Breast epithelium (tissue), 4 donors: ENCODE measurements around the gene ATP6V1B1. TPM values are rescaled to one million over a fixed set of nuclear protein-coding genes. Genes with fewer than 3 reads are reported as not detected.

ENCODE experiments used
- DNase-seq, 2 donors: peaks; one replicate each; pipeline ENCODE4 v3.0.0-alpha.2; 2019; ENCODE audit warnings: low spot score in 2 of 2
- H3K27ac ChIP-seq, 2 donors: fragments of 200-600 bp; sonication (generic) in 1 of 2; one replicate each; pipeline ENCODE4 v1.5.1; 2016 to 2019; ENCODE audit warnings: mild to moderate bottlenecking in 1 of 2
- H3K27me3 ChIP-seq, 2 donors: fragments of 200-600 bp; sonication (generic) in 1 of 2; one replicate each; pipeline versions ENCODE4 v1.5.1 to v1.6.0; 2017 to 2019; ENCODE audit warnings: control low read depth in 1 of 2, mild to moderate bottlenecking in 1 of 2
- H3K36me3 ChIP-seq: fragments of 200-600 bp; one replicate; pipeline ENCODE4 v1.5.1; 2019
- H3K4me1 ChIP-seq, 2 donors: fragments of 200-600 bp; sonication (generic); one replicate each; pipeline ENCODE4 v1.5.1; 2016 to 2019; ENCODE audit warnings: control low read depth in 1 of 2
- H3K4me3 ChIP-seq, 3 donors: fragments of 200-600 bp; sonication (generic); 1 replicate in 2 of 3; 2 replicates in 1 of 3; pipeline ENCODE4 v1.5.1; 2016 to 2019; ENCODE audit warnings: mild to moderate bottlenecking in 3 of 3, moderate library complexity in 2 of 3
- H3K9me3 ChIP-seq, 2 donors: fragments of 200-600 bp; sonication (generic) in 1 of 2; one replicate each; pipeline ENCODE4 v1.5.1; 2016 to 2019; ENCODE audit warnings: control low read depth in 1 of 2
- POLR2A ChIP-seq: fragments of 450-650 bp; IDR thresholded peaks from one replicate; pipeline ENCODE4 v1.6.1; 2016; ENCODE audit warnings: antibody characterized with exemption, mild to moderate bottlenecking, moderate library complexity
- POLR2AphosphoS5 ChIP-seq, 3 donors: sonication (generic); formaldehyde crosslinking; IDR thresholded peaks; one replicate each; pipeline ENCODE4 v1.6.1; 2017; ENCODE audit warnings: antibody characterized with exemption in 3 of 3
- intact Hi-C: fragments of 100-400 bp; cut with DNase I; formaldehyde crosslinking; loops from one replicate; pipeline ENCODE4 v1.15.1; 2023; ENCODE audit warnings: low total_unique reads
- total RNA-seq, 3 donors: library from RNA; depleted of rRNA; stranded (reverse); fragments of >200 nt; gene quantifications; one replicate each; pipeline ENCODE4 v1.1.0, GENCODE V29; 2016
- TF ChIP-seq, protein P1 (sequence below), 3 donors: fragments of 450-650 bp; IDR thresholded peaks; one replicate each; pipeline ENCODE4 v1.5.1; 2016 to 2017; ENCODE audit warnings: antibody characterized with exemption in 3 of 3, mild to moderate bottlenecking in 3 of 3, moderate library complexity in 3 of 3

ATP6V1B1 gene
- total RNA-seq, 3 donors from 2014 or later: 1.8 to 38.2 (median 4.6) TPM

DNA sequence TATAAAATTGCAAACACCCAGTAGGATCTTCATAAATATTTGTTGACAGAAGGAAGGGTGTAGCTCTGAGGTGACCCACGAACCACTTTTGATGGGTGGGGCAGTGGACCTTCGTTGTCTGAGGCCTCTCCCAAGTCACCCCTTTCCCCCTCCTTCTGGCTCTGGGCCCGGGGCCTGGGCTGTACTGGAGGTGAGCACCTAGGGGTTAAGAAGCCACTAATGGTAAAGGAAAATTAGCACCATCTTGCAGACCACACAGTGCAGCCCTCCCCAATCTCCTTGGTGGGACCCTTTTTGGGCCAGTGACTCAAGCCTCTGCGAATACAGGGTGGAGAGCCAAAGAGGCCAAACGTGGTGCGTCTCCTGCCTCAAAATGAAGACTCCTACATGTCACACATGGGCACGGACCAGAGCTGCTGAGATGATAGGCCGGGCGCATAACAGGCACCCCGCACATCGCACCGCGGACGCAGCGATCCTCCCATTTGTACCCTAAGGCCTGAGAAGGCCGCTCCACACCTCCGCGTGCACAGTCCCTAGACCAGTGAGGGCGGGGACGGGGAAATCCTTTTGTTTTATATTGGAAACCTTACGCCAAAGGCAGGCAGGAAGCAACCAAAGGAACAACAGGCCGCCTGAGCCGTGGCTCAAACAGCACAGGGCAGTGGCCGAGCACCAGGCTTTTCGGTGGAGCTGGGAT lies 31.9 kb upstream of the ATP6V1B1 start:
- no peaks in the 10 kb centered on the region for H3K4me1 ChIP-seq
- no peaks in the 10 kb centered on the region for H3K36me3 ChIP-seq
- DNase-seq: no peak
- intact Hi-C loops: no loop called here
- no peaks in the 10 kb centered on the region for H3K9me3 ChIP-seq
- H3K27ac ChIP-seq: no peak overlapping the region
- H3K27me3 ChIP-seq: peaks cover 0 to 22% of the 10 kb centered on the region in 2 donors
- no peak overlapping the region for H3K4me3 ChIP-seq
- TF ChIP-seq POLR2A (no peak), POLR2AphosphoS5 (IDR thresholded peaks at IDR 0.05) (no peak)
- TF ChIP-seq, protein P1, sequence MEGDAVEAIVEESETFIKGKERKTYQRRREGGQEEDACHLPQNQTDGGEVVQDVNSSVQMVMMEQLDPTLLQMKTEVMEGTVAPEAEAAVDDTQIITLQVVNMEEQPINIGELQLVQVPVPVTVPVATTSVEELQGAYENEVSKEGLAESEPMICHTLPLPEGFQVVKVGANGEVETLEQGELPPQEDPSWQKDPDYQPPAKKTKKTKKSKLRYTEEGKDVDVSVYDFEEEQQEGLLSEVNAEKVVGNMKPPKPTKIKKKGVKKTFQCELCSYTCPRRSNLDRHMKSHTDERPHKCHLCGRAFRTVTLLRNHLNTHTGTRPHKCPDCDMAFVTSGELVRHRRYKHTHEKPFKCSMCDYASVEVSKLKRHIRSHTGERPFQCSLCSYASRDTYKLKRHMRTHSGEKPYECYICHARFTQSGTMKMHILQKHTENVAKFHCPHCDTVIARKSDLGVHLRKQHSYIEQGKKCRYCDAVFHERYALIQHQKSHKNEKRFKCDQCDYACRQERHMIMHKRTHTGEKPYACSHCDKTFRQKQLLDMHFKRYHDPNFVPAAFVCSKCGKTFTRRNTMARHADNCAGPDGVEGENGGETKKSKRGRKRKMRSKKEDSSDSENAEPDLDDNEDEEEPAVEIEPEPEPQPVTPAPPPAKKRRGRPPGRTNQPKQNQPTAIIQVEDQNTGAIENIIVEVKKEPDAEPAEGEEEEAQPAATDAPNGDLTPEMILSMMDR (IDR thresholded peaks at IDR 0.05): no peak

DNA sequence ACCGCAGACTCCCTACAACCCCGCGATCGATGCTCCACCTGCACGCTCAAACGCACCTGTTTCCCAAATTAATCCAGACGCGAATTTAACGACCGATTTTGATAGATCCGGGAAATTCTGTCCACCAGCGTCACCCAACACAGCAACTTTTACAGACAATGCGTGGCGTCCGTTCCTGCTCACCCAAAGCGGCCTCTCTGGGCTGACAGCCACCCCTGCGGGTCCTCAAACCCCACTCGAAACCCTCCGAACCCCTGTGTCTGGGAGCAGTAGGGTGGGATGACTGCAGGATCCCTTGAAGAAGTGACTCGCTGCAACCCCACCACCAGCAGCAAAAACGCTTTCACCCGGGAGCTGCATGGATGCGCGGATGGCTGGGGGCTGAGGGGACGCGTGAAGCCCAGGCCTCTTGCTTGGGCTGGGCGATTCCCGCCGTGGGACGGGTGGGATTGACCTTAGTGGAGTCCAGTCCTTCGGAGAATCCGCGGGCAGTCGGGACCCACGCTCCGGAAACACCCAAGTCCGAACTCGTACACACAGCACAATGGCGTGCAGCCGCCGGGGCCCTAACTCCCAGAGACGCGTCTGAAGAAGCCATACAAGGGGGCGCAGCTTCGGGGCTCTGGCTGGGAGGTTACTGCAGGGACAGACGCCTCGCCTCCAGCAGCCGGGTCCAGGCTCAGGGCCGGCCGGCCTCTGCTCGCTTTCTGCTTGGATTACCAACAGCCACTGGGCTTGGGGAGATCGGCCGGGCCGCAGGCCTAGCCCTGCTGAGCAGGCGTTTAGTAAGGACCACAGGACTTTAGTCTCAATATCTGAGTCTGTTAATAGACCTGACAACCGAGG lies 31.1 kb upstream of the ATP6V1B1 start:
- DNase-seq: no peak
- Histone ChIP-seq H3K4me3 (no peak overlapping the region), H3K27me3 (peaks cover 0 to 18% of the 10 kb centered on the region in 2 donors), H3K36me3 (no peaks in the 10 kb centered on the region), H3K9me3 (no peaks in the 10 kb centered on the region), H3K4me1 (no peaks in the 10 kb centered on the region), H3K27ac (no peak overlapping the region)
- intact Hi-C loops: no loop called here
- TF ChIP-seq POLR2AphosphoS5 (IDR thresholded peaks at IDR 0.05) (no peak), POLR2A (no peak)
- TF ChIP-seq, protein P1 (IDR thresholded peaks at IDR 0.05): no peak

DNA sequence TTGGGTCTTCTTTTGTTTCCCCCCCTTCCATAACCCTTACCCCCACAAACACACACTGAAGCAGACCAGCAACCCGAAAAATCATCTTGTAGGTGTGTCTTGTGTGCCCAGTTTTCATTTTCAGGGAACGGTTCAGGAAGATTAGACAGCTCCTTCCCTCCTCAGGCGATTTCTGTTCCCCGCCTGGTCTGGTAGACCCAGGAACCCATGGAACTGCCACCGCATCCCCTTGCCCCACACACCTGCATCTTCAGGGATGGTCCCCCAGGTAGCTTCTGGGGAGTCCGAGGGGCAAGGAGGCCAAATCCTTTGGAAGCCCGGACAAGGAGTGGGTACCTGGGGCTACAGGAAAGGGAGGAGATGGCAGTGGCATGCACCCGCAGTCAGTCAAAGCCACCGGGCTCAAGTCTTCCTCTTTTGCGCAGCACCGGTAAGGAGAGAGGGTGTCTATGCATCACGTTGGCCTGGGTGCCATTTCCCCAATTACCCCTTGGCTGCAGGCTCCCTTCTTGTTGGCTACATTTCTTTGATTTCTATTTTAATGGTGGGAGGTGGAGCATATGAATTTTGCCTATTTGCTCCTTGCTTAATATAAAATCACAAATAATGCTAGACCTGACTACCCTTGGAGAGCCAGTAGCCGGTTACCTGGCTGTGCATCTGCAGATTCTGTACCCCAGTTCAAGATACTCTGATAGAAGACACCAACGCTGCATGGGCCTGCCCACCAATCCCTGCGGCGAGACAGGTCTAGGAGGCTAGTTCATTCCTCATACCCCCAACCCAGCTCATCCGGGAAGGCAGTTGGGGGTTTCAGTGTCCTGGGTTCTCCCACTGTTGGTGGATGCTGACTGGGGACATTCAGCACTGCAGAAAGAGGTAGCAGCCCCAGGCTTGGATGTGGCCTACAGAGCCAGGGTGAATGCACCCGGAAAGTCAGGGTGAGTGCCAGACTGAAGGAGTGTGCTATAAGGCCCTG lies 30.0 kb upstream of the ATP6V1B1 start:
- no peaks in the 10 kb centered on the region for H3K36me3 ChIP-seq
- no peaks in the 10 kb centered on the region for H3K4me1 ChIP-seq
- intact Hi-C loops: no loop called here
- DNase-seq: no peak
- TF ChIP-seq POLR2A (no peak), POLR2AphosphoS5 (IDR thresholded peaks at IDR 0.05) (no peak)
- TF ChIP-seq, protein P1 (IDR thresholded peaks at IDR 0.05): no peak
- H3K9me3 ChIP-seq: no peaks in the 10 kb centered on the region
- no peak overlapping the region for H3K4me3 ChIP-seq
- peaks cover 0 to 13% of the 10 kb centered on the region in 2 donors for H3K27me3 ChIP-seq
- no peak overlapping the region for H3K27ac ChIP-seq

DNA sequence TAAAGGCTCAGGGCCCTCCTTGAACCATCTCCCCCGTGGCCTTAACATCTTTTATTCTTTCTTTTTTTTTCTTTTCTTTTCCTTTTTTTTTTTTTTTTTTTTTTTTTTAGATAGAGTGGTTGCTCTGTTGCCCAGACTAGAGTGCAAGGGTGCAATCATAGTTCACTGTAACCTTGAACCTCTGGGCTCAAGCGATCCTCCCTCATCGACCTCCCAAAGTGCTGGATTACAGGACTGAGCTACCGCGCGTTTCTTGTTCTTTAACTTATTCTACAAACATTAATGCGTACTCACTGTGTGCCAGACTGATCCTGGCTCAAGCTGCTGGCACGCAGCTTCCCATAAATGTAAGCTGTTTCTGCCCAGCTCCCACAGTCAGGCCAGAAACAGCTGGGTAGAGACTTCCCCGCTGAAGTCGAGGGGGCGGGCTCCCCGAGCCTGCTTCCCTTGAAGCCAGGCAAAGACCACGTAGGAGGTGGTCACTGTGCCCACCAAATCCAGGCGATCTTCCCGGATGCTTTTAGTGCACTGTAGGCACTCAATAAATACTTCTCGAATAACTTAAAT lies 29.2 kb upstream of the ATP6V1B1 start:
- H3K27me3 ChIP-seq: peaks cover 0 to 13% of the 10 kb centered on the region in 2 donors
- no peak for DNase-seq

More for the DNA sequence above, 29.2 kb upstream of the ATP6V1B1 start:
- Histone ChIP-seq H3K9me3 (no peaks in the 10 kb centered on the region), H3K27ac (no peak overlapping the region), H3K36me3 (no peaks in the 10 kb centered on the region), H3K4me1 (no peaks in the 10 kb centered on the region), H3K4me3 (no peak overlapping the region)
- intact Hi-C loops: no loop called here
- TF ChIP-seq, protein P1 (IDR thresholded peaks at IDR 0.05): no peak
- TF ChIP-seq POLR2A (no peak), POLR2AphosphoS5 (IDR thresholded peaks at IDR 0.05) (no peak)
